OCI-LY1 (cell line): Measurements from ENCODE around the gene YKT6.

Source experiments
- CTCF ChIP-seq: fragments of 200-600 bp; sonication (generic), shearing (Covaris generic); IDR thresholded peaks from 2 replicates; pipeline ENCODE4 v1.5.1; 2017; ENCODE audit warnings: mild to moderate bottlenecking, antibody characterized with exemption, low read length, moderate library complexity, mixed read lengths
- EZH2 ChIP-seq: fragments of 200-600 bp; sonication (generic), shearing (Covaris generic); IDR thresholded peaks from 2 replicates; pipeline ENCODE4 v1.8.0; 2017; ENCODE audit warnings: borderline replicate concordance, mixed run types, mild to moderate bottlenecking, antibody characterized with exemption, low read length, moderate library complexity, mixed read lengths

DNA sequence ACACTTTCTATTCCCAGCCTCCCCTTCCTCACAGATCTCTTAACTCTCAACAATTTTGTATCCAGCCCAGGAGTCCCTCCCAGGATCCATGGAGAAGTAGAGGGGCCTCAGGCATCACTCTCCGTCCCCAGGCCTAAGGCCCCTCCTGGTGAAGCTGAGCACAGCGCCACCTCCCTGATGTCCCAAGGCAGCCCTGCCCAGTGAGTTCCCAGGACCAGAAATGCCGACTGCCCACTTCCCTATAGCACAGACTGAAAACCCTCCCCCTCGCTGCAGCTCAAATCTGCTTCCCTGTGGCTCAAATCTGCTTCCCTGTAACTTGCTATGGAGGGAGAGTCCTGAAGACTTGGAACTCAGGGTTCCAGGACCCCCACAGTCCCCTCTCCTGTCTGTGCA, 35.6 kb downstream of the YKT6 start:
- TF ChIP-seq CTCF, result no peak
- TF ChIP-seq EZH2, result no peak
